CD14-positive monocyte (primary cell): Measurements from ENCODE around the gene LACTBL1. TPM values are rescaled to one million over a fixed set of nuclear protein-coding genes. Genes with fewer than 3 reads are reported as not detected.
"Not testable (repeated sequence)": the region's sequence is repeated elsewhere in the genome, so short reads cannot be mapped to it uniquely, and the experiment has no call there.

Experiments
- DNase-seq, 3 donors: peaks; one replicate each; pipeline ENCODE4 v3.0.0-alpha.2; 2011 to 2022
- H2AFZ ChIP-seq: 2 replicates; pipeline ENCODE4 v1.6.0; 2012; ENCODE audit warnings: mild to moderate bottlenecking, low read depth, low read length, inconsistent platforms; ENCODE audit not compliant: insufficient read depth, poor library complexity, severe bottlenecking
- H3K27ac ChIP-seq, 2 donors: 1 replicate in 1 of 2; 2 replicates in 1 of 2; pipeline ENCODE4 v1.5.1; 2012 to 2013; ENCODE audit warnings: low read length in 2 of 2, control low read depth in 1 of 2, inconsistent platforms in 1 of 2, low read depth in 1 of 2, mild to moderate bottlenecking in 1 of 2
- H3K27me3 ChIP-seq, 2 donors: one replicate each; pipeline versions ENCODE4 v1.6.0 to v1.6.1; 2011 to 2013; ENCODE audit warnings: low read length in 2 of 2; ENCODE audit not compliant: control insufficient read depth in 2 of 2, insufficient read depth in 2 of 2
- H3K36me3 ChIP-seq, 2 donors: replicated peaks in 1 of 2; 1 replicate in 1 of 2; 2 replicates in 1 of 2; pipeline versions ENCODE4 v1.5.1 to v1.6.1; 2012 to 2013; ENCODE audit warnings: low read length in 2 of 2, control low read depth in 1 of 2, inconsistent platforms in 1 of 2, mild to moderate bottlenecking in 1 of 2; ENCODE audit not compliant: insufficient read depth in 2 of 2, control insufficient read depth in 1 of 2
- H3K4me1 ChIP-seq, 2 donors: 1 replicate in 1 of 2; 2 replicates in 1 of 2; pipeline versions ENCODE4 v1.5.1 to v1.6.1; 2012 to 2013; ENCODE audit warnings: low read length in 2 of 2, control low read depth in 1 of 2, inconsistent platforms in 1 of 2, mild to moderate bottlenecking in 1 of 2, moderate library complexity in 1 of 2; ENCODE audit not compliant: insufficient read depth in 2 of 2, control insufficient read depth in 1 of 2
- H3K4me2 ChIP-seq: replicated peaks from 2 replicates; pipeline ENCODE3; 2012; ENCODE audit warnings: low read length, moderate library complexity, mild to moderate bottlenecking; ENCODE audit not compliant: poor library complexity, severe bottlenecking; ENCODE audit errors: extremely low read depth
- H3K4me3 ChIP-seq, 3 experiments: fragments of 200-600 bp in 1 of 3; sonication (generic) in 1 of 3; replicated peaks in 1 of 3; 1 replicate in 2 of 3; 2 replicates in 1 of 3; pipeline ENCODE4 v1.5.1; 2011 to 2013; ENCODE audit warnings: low read length in 3 of 3, mild to moderate bottlenecking in 3 of 3, control low read depth in 2 of 3, low read depth in 2 of 3, inconsistent platforms in 1 of 3, moderate library complexity in 1 of 3
- H3K79me2 ChIP-seq: 2 replicates; pipeline ENCODE4 v1.6.0; 2012; ENCODE audit warnings: mild to moderate bottlenecking, control low read depth, inconsistent platforms, low read length, moderate library complexity; ENCODE audit not compliant: insufficient read depth
- H3K9ac ChIP-seq: 2 replicates; pipeline ENCODE4 v1.6.0; 2017; ENCODE audit warnings: low read length, mild to moderate bottlenecking; ENCODE audit not compliant: insufficient read depth, poor library complexity, severe bottlenecking
- H3K9me3 ChIP-seq, 2 donors: replicated peaks in 1 of 2; 1 replicate in 1 of 2; 2 replicates in 1 of 2; pipeline versions ENCODE4 v1.5.1 to v1.6.1; 2012 to 2013; ENCODE audit warnings: low read length in 2 of 2, control low read depth in 1 of 2; ENCODE audit not compliant: control insufficient read depth in 1 of 2, insufficient read depth in 1 of 2
- H4K20me1 ChIP-seq: 2 replicates; pipeline ENCODE4 v1.6.0; 2012; ENCODE audit warnings: mild to moderate bottlenecking, low read length, control low read depth, moderate library complexity; ENCODE audit not compliant: insufficient read depth
- H3K27ac Mint-ChIP-seq, 7 donors: one replicate each; pipeline ENCODE4 v1.8.0; 2020; ENCODE audit warnings: mild to moderate bottlenecking in 7 of 7, mixed read lengths in 7 of 7, moderate library complexity in 6 of 7, inconsistent platforms in 2 of 7
- H3K27me3 Mint-ChIP-seq, 3 donors: one replicate each; pipeline ENCODE4 v1.8.0; 2021 to 2022; ENCODE audit warnings: low read depth in 3 of 3, mild to moderate bottlenecking in 3 of 3, mixed read lengths in 3 of 3, moderate library complexity in 3 of 3, inconsistent platforms in 1 of 3
- H3K36me3 Mint-ChIP-seq, 2 donors: one replicate each; pipeline ENCODE4 v1.8.0; 2020; ENCODE audit warnings: mixed read lengths in 2 of 2, inconsistent platforms in 1 of 2, mild to moderate bottlenecking in 1 of 2
- H3K4me1 Mint-ChIP-seq: one replicate; pipeline ENCODE4 v1.8.0; 2020; ENCODE audit warnings: mild to moderate bottlenecking, mixed read lengths
- H3K4me3 Mint-ChIP-seq, 2 donors: one replicate each; pipeline ENCODE4 v1.8.0; 2020; ENCODE audit warnings: mild to moderate bottlenecking in 2 of 2, mixed read lengths in 2 of 2, moderate library complexity in 1 of 2
- H3K9me3 Mint-ChIP-seq, 7 donors: one replicate each; pipeline ENCODE4 v1.8.0; 2020 to 2022; ENCODE audit warnings: mixed read lengths in 7 of 7, mild to moderate bottlenecking in 6 of 7, moderate library complexity in 6 of 7, inconsistent platforms in 2 of 7
- WGBS: methylation state at CpG from one replicate; pipeline ENCODE4 v1.1.5; 2013; ENCODE audit warnings: missing lambda C conversion rate; ENCODE audit not compliant: insufficient coverage; 5-methylcytosine and 5-hydroxymethylcytosine counted together
- intact Hi-C, 2 donors: fragments of 100-400 bp; cut with micrococcal nuclease; formaldehyde crosslinking; loops; one replicate each; pipeline versions ENCODE4 v1.15.0 to v1.15.1; 2023
- polyA plus RNA-seq, 3 donors: library from polyadenylated mRNA; depleted of rRNA in 1 of 3; unstranded in 2 of 3; stranded (reverse) in 1 of 3; fragments of 300-500 nt in 2 of 3; fragments of >200 nt in 1 of 3; fragmentation: Illumina TruSeq in 2 of 3; gene quantifications; 1 replicate in 2 of 3; 2 replicates in 1 of 3; pipeline ENCODE4 v1.2.3, GENCODE V29; 2012 to 2021
- TF ChIP-seq, protein P1 (sequence below): fragments of 200-600 bp; IDR thresholded peaks from one replicate; pipeline ENCODE4 v1.8.0; 2022; ENCODE audit warnings: antibody characterized with exemption, mild to moderate bottlenecking

The LACTBL1 gene
- polyA plus RNA-seq, 3 donors = not detected

DNA sequence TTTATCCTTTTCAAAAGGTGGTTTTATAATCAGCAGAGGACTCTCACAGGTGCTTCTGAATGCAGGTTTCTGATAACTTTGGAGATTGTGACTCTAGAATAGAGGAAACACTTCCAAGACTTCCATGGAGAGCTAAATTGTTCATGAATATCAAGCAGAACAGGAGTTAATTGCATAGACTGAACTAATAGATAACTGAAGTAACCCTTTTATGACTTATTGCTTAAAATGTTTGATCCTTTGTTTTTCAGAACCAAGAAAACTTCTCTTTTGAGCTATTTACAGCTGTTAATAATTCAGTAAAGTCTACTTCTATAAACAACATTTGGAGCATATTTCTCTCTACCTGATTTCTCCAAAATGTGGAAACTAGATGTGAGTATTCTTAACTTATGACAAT is 23.1 kb upstream of the LACTBL1 start:
- no peak overlapping the region for H2AFZ ChIP-seq
- no peaks in the 10 kb centered on the region for H3K27me3 ChIP-seq
- H3K4me1 ChIP-seq = no peaks in the 10 kb centered on the region
- no peak overlapping the region for H3K4me3 ChIP-seq
- TF ChIP-seq, protein P1, sequence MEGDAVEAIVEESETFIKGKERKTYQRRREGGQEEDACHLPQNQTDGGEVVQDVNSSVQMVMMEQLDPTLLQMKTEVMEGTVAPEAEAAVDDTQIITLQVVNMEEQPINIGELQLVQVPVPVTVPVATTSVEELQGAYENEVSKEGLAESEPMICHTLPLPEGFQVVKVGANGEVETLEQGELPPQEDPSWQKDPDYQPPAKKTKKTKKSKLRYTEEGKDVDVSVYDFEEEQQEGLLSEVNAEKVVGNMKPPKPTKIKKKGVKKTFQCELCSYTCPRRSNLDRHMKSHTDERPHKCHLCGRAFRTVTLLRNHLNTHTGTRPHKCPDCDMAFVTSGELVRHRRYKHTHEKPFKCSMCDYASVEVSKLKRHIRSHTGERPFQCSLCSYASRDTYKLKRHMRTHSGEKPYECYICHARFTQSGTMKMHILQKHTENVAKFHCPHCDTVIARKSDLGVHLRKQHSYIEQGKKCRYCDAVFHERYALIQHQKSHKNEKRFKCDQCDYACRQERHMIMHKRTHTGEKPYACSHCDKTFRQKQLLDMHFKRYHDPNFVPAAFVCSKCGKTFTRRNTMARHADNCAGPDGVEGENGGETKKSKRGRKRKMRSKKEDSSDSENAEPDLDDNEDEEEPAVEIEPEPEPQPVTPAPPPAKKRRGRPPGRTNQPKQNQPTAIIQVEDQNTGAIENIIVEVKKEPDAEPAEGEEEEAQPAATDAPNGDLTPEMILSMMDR = no peak
- no peaks in the 10 kb centered on the region for H3K79me2 ChIP-seq
- no peak overlapping the region for H3K4me2 ChIP-seq
- no peak overlapping the region for H3K27ac ChIP-seq
- H3K4me3 Mint-ChIP-seq = no peak overlapping the region
- H3K9ac ChIP-seq = no peak overlapping the region
- intact Hi-C loops = no loop called here
- H3K27ac Mint-ChIP-seq = no peak overlapping the region
- H4K20me1 ChIP-seq = no peaks in the 10 kb centered on the region
- no peaks in the 10 kb centered on the region for H3K36me3 ChIP-seq
- H3K27me3 Mint-ChIP-seq = no peaks in the 10 kb centered on the region
- peaks cover 8 to 14% of the 10 kb centered on the region in 2 donors for H3K9me3 ChIP-seq
- H3K9me3 Mint-ChIP-seq = peaks cover 2 to 34% (median 21%) of the 10 kb centered on the region in 7 donors
- DNase-seq = no peak
- no peaks in the 10 kb centered on the region for H3K36me3 Mint-ChIP-seq
- no peaks in the 10 kb centered on the region for H3K4me1 Mint-ChIP-seq

DNA sequence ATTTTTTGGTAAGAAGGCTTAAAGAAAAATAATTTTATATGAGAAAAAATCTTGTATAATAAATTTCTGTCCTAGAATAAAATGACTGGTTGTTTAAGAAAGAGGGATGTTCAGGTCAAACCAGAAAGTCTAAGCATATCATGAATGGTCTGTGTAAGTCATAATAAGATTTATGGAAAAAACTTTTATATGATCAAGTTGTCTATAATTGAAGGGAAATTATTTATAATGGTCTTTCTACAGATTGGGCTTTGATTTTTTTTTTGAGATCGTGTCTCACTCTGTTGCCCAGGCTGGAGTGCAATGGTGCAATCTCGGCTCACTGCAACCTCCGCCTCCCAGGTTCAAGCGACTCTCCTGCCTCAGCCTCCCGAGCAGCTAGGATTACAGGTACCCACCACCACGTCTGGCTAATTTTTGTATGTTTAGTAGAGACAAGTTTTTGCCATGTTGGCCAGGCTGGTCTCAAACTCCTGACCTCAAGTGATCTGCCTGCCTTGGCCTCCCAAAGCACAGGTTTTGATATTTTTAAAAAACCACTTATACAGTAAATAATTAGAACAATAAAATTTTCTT is 20.6 kb upstream of the LACTBL1 start:
- intact Hi-C loops, H2AFZ ChIP-seq, H3K27me3 ChIP-seq, H3K4me3 ChIP-seq, H3K27ac Mint-ChIP-seq, H3K4me2 ChIP-seq, H3K9ac ChIP-seq, H3K27me3 Mint-ChIP-seq, H3K36me3 Mint-ChIP-seq, DNase-seq, H3K27ac ChIP-seq, H3K79me2 ChIP-seq, H3K36me3 ChIP-seq, H4K20me1 ChIP-seq, H3K4me1 Mint-ChIP-seq, H3K4me3 Mint-ChIP-seq, H3K4me1 ChIP-seq: not testable (repeated sequence)
- H3K9me3 ChIP-seq = peaks cover 8 to 10% of the 10 kb centered on the region in 2 donors
- no CpG with 5 or more reads among the region's 6 CpGs for WGBS
- H3K9me3 Mint-ChIP-seq = peaks cover 2 to 34% (median 21%) of the 10 kb centered on the region in 7 donors

DNA sequence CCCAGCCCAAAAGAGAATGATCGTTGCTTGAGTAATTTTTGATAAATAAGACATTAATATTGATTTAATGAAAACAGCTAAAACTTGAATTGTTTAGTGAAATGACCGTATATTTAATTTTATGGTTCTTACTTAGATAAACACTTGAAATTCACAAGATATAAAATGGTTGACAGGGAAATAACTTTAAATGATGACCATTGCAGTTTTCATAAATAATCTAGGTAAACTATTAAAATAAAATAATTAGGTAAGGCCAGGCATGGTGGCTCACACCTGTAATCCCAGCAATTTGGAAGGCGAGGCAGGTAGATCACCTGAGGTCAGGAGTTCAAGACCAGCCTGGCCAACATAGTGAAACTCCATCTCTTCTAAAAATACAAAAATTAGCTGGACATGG is 19.7 kb upstream of the LACTBL1 start:
- H3K27me3 Mint-ChIP-seq, H3K4me2 ChIP-seq, H3K27ac ChIP-seq, H3K4me3 ChIP-seq, H3K79me2 ChIP-seq, DNase-seq, H3K9ac ChIP-seq, H3K4me1 Mint-ChIP-seq, H3K36me3 ChIP-seq, H3K4me3 Mint-ChIP-seq, H3K27ac Mint-ChIP-seq, H3K4me1 ChIP-seq, H3K27me3 ChIP-seq, intact Hi-C loops, H2AFZ ChIP-seq, H4K20me1 ChIP-seq, H3K36me3 Mint-ChIP-seq: not testable (repeated sequence)
- peaks cover 8 to 10% of the 10 kb centered on the region in 2 donors for H3K9me3 ChIP-seq
- WGBS = no CpG with 5 or more reads among the region's 3 CpGs
- H3K9me3 Mint-ChIP-seq = peaks cover 2 to 34% (median 21%) of the 10 kb centered on the region in 7 donors
